PFSK-1 (cell line): ENCODE measurements around the gene C18orf54.

Experiments
- FOXP2 ChIP-seq: optimal IDR thresholded peaks from 2 replicates; pipeline ENCODE3; 2011; ENCODE audit warnings: borderline replicate concordance, control low read depth, inconsistent platforms; ENCODE audit not compliant: insufficient read depth; ENCODE audit errors: extremely low read length, extremely low read depth
- POLR2AphosphoS5 ChIP-seq: IDR thresholded peaks from 2 replicates; pipeline ENCODE4 v1.6.1; 2012; ENCODE audit warnings: low read depth, mild to moderate bottlenecking, control low read depth, low read length, moderate library complexity
- REST ChIP-seq, 2 experiments: IDR thresholded peaks; 2 replicates each; pipeline versions ENCODE4 v1.6.1 to v1.8.0; 2011 to 2012; ENCODE audit warnings: low read depth in 2 of 2, low read length in 2 of 2, control low read depth in 1 of 2, inconsistent platforms in 1 of 2, mild to moderate bottlenecking in 1 of 2, moderate library complexity in 1 of 2; ENCODE audit not compliant: insufficient read depth in 1 of 2
- SIN3A ChIP-seq: IDR thresholded peaks from 2 replicates; pipeline ENCODE4 v1.6.1; 2012; ENCODE audit warnings: mild to moderate bottlenecking, low read length, moderate library complexity, borderline replicate concordance; ENCODE audit not compliant: insufficient read depth
- TAF1 ChIP-seq: IDR thresholded peaks from 2 replicates; pipeline ENCODE4 v1.6.1; 2012; ENCODE audit warnings: low read length, control low read depth, borderline replicate concordance; ENCODE audit not compliant: insufficient read depth

Gene C18orf54

GRCh38 chr18:54416436-54416835 lies 58.7 kb downstream of the C18orf54 start:
- no peak for TF ChIP-seq SIN3A
- no peak for TF ChIP-seq TAF1

- TF ChIP-seq REST (IDR thresholded peaks at IDR 0.05; ENCODE audit: insufficient read depth in 1 of 2, low read depth in 2 of 2, low read length in 2 of 2) (no peak), TAF1 (no peak), SIN3A (no peak), POLR2AphosphoS5 (no peak)
Observed at GRCh38 chr18:54423831-54424230, 66.1 kb downstream of the C18orf54 start.

GRCh38 chr18:54426085-54426665 lies 68.5 kb downstream of the C18orf54 start:
- TF ChIP-seq SIN3A (no peak), POLR2AphosphoS5 (no peak), FOXP2 (no peak), TAF1 (no peak), REST (IDR thresholded peaks at IDR 0.05; ENCODE audit: insufficient read depth in 1 of 2, low read depth in 2 of 2, low read length in 2 of 2) (no peak)
